NCI-H1048 (cell line): ENCODE measurements around the gene HNF1A.
A peak's percentile ranks its signal among the peaks of the same experiment; 100 is the strongest.

ENCODE experiments used
- DNase-seq: peaks from one replicate; lab custom pipeline; 2025; lab: John Stamatoyannopoulos, UW

Gene HNF1A

DNA sequence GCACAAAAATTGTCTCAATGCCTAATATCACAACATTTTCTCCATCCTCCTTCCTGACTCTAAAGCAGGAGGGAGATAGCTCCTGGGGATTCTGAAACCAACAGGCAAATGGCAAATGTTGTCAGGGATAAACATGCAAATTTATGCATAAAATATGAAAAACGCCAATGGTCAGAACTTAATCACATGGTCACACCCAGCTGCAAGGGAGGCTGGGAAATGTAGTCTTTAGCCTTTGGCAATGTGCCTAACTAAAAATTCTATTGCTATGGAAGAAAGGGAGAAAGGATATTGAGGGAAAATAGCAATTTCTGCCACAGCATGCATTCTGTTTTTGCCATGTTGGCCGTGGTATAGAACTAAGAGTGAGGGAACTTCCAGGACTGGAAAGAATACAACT lies 72.4 kb downstream of the HNF1A start:
- peak; percentile 6 for DNase-seq
